Activated T-cell treated with anti-CD3 and anti-CD28 coated beads for 1 hour (primary cell): Measurements from ENCODE around the gene MBD3L5.
"Not testable (repeated sequence)": the region's sequence is repeated elsewhere in the genome, so short reads cannot be mapped to it uniquely, and the experiment has no call there.

ENCODE experiments used
- DNase-seq: peaks from one replicate; pipeline ENCODE4 v3.0.0-alpha.2; 2020; ENCODE audit warnings: low read depth

The MBD3L5 gene

GRCh38 chr19:7052896-7053295 lies 22.5 kb downstream of the MBD3L5 start:
- not testable (repeated sequence) for DNase-seq

DNA sequence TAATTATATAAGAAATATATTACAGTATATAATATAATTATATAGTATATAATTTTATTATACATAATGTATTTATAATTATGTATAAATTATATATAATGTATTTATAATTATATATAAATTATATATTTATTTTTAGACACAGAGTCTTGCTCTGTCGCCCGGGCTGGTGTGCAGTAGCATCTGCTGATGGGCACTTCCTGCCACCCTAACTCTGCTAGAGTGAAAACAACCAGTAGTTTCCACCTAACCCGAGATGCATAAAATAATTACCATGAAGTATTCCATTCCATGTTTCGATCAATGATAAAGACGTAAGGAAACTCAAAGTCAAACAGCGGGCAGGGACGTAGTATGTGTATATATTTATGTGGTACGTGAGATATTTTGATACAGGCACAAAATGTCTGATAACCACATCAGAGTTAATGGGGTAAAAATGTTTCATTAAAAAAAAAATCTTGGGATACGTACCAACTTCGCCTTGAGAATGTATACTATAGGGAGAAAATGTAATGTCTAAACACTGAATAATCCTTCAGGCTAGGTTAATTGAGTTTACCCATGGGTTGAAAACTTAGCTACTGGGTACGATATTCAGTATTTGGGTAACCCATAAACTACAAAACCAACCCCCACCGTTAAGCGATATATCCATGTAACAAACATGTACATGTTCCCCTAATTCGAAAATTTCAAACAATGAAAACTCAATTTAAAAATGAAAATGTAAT lies 24.4 kb downstream of the MBD3L5 start:
- not testable (repeated sequence) for DNase-seq

- DNase-seq, result not testable (repeated sequence)
Measured at GRCh38 chr19:7055679-7056078, 25.3 kb downstream of the MBD3L5 start.

- DNase-seq, result not testable (repeated sequence)
Measured at GRCh38 chr19:7056371-7056770, 26.0 kb downstream of the MBD3L5 start.

DNA sequence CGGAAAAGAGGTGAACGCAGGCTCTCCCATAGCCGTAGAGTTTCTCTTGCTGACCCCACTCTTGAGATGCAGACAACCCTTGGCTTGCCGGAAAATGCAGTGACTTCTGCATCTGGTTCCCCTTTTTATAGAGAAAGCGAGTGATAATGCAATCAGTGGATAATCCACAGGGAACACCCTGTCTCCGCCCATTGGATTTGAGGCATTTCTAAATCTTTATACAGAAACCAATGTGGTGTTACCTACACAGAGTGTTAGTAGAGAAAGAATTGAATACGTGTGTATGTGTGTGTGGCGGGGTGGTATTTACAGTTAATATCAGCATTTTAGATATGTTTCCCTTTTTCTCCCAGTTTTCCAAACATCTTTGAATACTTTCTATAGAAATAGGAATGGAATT lies 28.2 kb downstream of the MBD3L5 start, which contains the start of gene MBD3L3:
Gene MBD3L3 (minus strand): TSS at position 101 of the 400 bp plus-strand sequence. CDS start 71 bp downstream, at position 30.
- DNase-seq, result not testable (repeated sequence)

- DNase-seq, result not testable (repeated sequence)
Measured at GRCh38 chr19:7059977-7060376, 29.6 kb downstream of the MBD3L5 start.

GRCh38 chr19:7063339-7063738 lies 33.0 kb downstream of the MBD3L5 start:
- no peak for DNase-seq

GRCh38 chr19:7063764-7064418 lies 33.5 kb downstream of the MBD3L5 start:
- DNase-seq, result no peak

GRCh38 chr19:7067122-7067521 lies 36.7 kb downstream of the MBD3L5 start:
- not testable (repeated sequence) for DNase-seq

GRCh38 chr19:7067716-7068115 lies 37.3 kb downstream of the MBD3L5 start:
- DNase-seq, result no peak

GRCh38 chr19:7068599-7068998 lies 38.2 kb downstream of the MBD3L5 start:
- no peak for DNase-seq

GRCh38 chr19:7069042-7069903 lies 38.9 kb downstream of the MBD3L5 start, which contains the start of gene ZNF557:
Gene ZNF557, plus strand, starts transcription at chr19:7069703. Its CDS starts 5,372 bp downstream, at chr19:7075075.
- DNase-seq, result peak; percentile 98

- DNase-seq, result no peak
Measured at GRCh38 chr19:7069904-7070226, 39.5 kb downstream of the MBD3L5 start.

- no peak for DNase-seq
Measured at GRCh38 chr19:7072541-7072940, 42.2 kb downstream of the MBD3L5 start.

DNA sequence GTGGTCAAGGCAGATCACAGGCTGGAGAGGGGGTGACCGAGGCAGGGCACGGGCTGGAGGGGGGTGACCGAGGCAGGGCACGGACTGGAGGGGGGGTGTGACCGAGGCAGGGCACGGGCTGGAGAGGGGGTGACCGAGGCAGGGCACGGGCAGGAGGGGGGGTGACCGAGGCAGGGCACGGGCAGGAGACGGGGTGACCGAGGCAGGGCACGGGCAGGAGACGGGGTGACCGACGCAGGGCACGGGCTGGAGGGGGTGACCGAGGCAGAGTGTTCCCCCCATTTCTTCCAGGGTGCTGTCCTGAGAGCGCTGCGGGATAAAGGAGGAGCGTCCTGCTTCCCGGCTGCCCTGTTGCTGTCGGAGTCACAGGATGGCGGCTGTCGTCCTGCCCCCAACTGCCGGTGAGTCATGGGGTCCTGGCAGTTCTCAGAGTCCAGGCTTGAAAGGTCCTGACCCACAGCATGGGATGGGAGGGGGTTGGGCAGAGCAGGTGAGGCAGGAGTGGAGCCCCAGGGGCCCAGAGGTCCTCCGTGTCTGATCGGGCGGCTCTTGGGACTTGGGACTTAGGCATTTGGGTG lies 44.4 kb downstream of the MBD3L5 start:
- DNase-seq, result no peak

DNA sequence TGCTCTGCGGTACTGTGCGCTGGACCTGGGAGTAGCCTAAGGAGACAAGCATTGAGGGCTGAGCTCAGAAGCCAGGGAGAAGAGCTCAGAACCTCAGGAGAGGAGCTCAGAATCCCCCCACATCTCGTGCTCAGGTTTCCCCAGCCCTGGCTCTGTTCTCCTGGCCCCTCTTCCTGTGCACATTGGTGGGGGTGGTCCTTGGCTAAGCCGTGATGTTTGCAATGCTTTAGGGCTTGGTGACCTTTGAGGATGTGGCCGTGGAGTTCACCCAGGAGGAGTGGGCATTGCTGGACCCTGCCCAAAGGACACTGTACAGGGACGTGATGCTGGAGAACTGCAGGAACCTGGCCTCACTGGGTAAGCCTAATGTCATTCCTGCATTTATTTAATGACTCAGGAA lies 45.8 kb downstream of the MBD3L5 start:
- no peak for DNase-seq

GRCh38 chr19:7078008-7078407 lies 47.6 kb downstream of the MBD3L5 start:
- DNase-seq, result no peak
